Chondrocyte (in vitro differentiated cells): Measurements from ENCODE around the gene SLIT3. TPM values are rescaled to one million over a fixed set of nuclear protein-coding genes. Genes with fewer than 3 reads are reported as not detected.

ENCODE experiments used
- DNase-seq: peaks from one replicate; pipeline ENCODE4 v3.0.0; 2021; ENCODE audit warnings: mixed read lengths, low spot score
- H3K27ac Mint-ChIP-seq: one replicate; pipeline ENCODE4 v1.8.0; 2021; ENCODE audit warnings: mild to moderate bottlenecking, moderate library complexity, mixed read lengths; ENCODE audit not compliant: unreplicated experiment
- H3K27me3 Mint-ChIP-seq: 2 replicates; pipeline ENCODE4 v1.8.0; 2021; ENCODE audit warnings: low read depth, mixed read lengths
- H3K36me3 Mint-ChIP-seq: 2 replicates; pipeline ENCODE4 v1.8.0; 2021; ENCODE audit warnings: low read depth, mixed read lengths
- H3K4me1 Mint-ChIP-seq: 2 replicates; pipeline ENCODE4 v1.8.0; 2021; ENCODE audit warnings: low read depth, mild to moderate bottlenecking, mixed read lengths
- H3K4me3 Mint-ChIP-seq: one replicate; pipeline ENCODE4 v1.8.0; 2021; ENCODE audit warnings: mild to moderate bottlenecking, moderate library complexity, mixed read lengths; ENCODE audit not compliant: unreplicated experiment
- H3K9me3 Mint-ChIP-seq: 2 replicates; pipeline ENCODE4 v1.8.0; 2021; ENCODE audit warnings: low read depth, mixed read lengths
- total RNA-seq: library from RNA; stranded (reverse); gene quantifications from 3 replicates; pipeline ENCODE4 v1.2.1, GENCODE V29; 2021
- TF ChIP-seq, protein P1 (sequence below): fragments of 200-600 bp; sonication (generic); IDR thresholded peaks from 2 replicates; pipeline ENCODE4 v1.5.0; 2021; ENCODE audit warnings: antibody characterized with exemption, mild to moderate bottlenecking, moderate library complexity

SLIT3 gene
- total RNA-seq, 1 donor from 2014 or later, result 116 TPM

DNA sequence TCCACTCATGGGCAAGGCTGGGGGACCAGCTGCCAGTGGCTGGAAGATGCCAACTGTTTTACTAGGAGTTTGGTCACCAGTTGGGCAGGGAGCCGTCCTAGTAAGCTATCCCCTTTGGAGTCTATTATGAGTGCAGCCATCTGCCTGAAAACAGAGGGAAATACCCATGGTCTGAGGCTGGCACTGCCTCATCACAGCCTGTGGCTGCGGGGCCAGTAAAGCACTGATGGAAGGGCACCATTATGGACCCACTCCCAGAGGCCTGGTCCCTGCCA, 534.6 kb downstream of the SLIT3 start:
- Mint-ChIP-seq H3K36me3 (peaks cover 41% of the 10 kb centered on the region), H3K4me1 (peaks cover 11% of the 10 kb centered on the region), H3K27ac (no peak overlapping the region), H3K27me3 (no peaks in the 10 kb centered on the region), H3K4me3 (no peak overlapping the region), H3K9me3 (peaks cover 10% of the 10 kb centered on the region)
- DNase-seq, result no peak
- TF ChIP-seq, protein P1, sequence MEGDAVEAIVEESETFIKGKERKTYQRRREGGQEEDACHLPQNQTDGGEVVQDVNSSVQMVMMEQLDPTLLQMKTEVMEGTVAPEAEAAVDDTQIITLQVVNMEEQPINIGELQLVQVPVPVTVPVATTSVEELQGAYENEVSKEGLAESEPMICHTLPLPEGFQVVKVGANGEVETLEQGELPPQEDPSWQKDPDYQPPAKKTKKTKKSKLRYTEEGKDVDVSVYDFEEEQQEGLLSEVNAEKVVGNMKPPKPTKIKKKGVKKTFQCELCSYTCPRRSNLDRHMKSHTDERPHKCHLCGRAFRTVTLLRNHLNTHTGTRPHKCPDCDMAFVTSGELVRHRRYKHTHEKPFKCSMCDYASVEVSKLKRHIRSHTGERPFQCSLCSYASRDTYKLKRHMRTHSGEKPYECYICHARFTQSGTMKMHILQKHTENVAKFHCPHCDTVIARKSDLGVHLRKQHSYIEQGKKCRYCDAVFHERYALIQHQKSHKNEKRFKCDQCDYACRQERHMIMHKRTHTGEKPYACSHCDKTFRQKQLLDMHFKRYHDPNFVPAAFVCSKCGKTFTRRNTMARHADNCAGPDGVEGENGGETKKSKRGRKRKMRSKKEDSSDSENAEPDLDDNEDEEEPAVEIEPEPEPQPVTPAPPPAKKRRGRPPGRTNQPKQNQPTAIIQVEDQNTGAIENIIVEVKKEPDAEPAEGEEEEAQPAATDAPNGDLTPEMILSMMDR, result no peak

DNA sequence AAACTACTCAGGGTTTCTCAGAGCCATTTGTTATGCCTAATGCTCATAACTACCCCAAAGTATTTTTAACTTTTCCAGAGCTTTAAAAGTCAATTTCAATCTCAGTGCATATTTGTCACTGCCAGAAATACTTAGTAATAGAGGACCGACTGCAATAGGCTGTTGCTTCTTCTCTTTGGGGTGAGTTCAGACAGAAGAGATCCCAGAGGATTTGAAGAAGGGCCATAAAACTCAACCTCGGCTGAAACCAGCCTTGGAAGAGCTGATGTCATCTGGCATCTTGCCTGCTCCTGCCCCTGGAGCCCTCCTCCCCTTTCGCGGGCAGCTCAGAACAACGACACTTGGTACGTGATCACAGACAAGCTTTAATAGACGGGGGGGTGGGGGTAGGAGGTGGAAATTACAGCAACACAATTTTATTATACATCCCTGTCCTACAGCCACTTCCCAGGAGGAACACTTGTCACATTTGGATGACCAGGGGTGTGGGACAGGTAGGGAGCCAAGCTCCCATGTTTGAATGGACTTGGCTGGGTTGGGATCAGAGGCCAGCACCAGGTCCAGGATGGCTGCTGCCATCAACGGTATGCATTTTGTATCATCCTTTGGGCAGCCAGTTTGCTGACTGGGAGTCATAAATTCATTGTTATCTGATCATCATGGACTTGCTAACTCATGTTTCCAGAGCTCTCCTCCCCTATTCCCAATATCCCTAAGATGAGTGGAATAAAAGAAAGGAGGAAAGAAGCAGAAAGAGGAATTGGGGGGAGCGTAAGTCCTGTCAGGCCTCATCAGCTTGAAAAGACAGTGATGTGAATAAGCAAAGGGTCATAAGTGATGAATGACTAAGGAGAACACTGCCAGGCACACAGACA, 535.2 kb downstream of the SLIT3 start:
- TF ChIP-seq, protein P1, result no peak
- H3K4me3 Mint-ChIP-seq, result peak overlapping the region; percentile 7
- no peak for DNase-seq

DNA sequence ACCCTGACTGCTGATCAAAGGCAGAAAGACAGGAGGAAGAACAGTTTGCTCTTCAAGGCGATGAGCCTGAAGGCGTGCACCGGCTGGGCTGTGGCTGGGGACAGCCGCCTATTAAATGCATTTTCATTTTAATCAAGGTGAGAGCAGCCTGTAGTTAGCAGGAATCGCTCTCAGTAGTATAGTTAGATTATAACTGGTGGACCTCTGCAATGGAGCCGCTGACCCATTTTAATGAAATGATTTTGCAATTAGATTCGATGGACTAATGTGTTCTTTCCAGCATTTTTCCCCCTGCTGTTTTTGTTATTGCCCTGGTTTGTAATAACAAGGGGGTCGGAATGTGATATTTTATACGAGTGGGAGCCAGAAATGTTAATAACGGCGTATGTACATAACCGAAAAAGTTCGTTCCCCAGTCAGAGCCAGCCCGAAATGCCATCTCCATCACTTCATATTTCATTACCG, 535.8 kb downstream of the SLIT3 start:
- Mint-ChIP-seq H3K27me3 (no peaks in the 10 kb centered on the region), H3K36me3 (peaks cover 37% of the 10 kb centered on the region), H3K9me3 (peaks cover 10% of the 10 kb centered on the region), H3K27ac (peak overlapping the region; percentile 42), H3K4me1 (peaks cover 11% of the 10 kb centered on the region), H3K4me3 (peak overlapping the region; percentile 7)
- DNase-seq, result no peak
- TF ChIP-seq, protein P1, result no peak

More for the DNA sequence above, 535.2 kb downstream of the SLIT3 start:
- peaks cover 36% of the 10 kb centered on the region for H3K36me3 Mint-ChIP-seq
- peaks cover 11% of the 10 kb centered on the region for H3K4me1 Mint-ChIP-seq
- peak overlapping the region; percentile 42 for H3K27ac Mint-ChIP-seq
- H3K9me3 Mint-ChIP-seq, result peaks cover 10% of the 10 kb centered on the region
- no peaks in the 10 kb centered on the region for H3K27me3 Mint-ChIP-seq

DNA sequence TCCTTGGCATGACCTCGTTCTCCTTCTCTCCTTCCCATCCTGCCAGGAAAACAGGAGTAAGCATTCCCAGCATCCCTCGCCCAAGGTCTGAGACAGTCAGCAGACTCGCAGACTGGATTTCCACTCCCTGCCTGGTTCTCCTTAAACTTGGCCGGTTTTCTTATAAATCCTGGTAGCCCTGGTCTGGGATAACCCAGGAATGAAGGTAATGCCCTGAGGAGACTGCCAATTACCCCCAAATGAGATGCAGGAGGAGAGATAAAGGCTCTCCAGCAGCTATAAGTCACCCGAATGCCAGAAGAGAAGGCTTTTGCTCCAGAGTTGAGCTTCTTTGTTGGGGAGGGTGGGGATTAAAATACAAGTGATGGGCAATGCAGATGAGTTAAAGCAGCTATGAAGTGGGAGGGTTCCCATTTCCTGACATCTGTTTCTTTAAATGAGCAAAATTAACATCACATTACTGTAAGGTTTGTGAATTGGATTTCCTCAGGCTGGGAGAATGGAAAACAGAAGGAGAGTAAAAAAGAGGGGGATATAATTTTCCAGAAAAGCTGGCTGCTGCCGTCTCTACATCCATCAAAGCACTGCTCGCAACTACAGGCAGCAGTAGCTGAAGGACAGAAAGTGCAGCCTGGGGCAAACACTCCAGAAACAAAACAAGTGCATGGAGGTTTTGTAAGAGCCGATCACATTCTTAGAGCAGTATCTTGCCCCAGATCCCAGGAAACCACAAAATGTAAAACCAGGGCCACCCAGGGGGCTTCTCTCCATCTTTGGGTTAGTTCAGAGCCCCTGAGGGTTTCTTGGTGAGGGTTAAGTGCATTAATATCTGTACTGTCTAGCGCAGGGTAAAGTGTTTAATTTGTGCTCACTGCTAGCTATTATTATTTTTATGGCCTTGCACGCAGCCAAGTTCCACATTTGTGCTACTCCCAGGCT, 544.2 kb downstream of the SLIT3 start:
- TF ChIP-seq, protein P1, result no peak
- H3K36me3 Mint-ChIP-seq, result peaks cover 36% of the 10 kb centered on the region
- H3K27ac Mint-ChIP-seq, result no peak overlapping the region
- no peaks in the 10 kb centered on the region for H3K4me1 Mint-ChIP-seq
- no peaks in the 10 kb centered on the region for H3K27me3 Mint-ChIP-seq
- H3K9me3 Mint-ChIP-seq, result no peaks in the 10 kb centered on the region
- no peak overlapping the region for H3K4me3 Mint-ChIP-seq
- no peak for DNase-seq

DNA sequence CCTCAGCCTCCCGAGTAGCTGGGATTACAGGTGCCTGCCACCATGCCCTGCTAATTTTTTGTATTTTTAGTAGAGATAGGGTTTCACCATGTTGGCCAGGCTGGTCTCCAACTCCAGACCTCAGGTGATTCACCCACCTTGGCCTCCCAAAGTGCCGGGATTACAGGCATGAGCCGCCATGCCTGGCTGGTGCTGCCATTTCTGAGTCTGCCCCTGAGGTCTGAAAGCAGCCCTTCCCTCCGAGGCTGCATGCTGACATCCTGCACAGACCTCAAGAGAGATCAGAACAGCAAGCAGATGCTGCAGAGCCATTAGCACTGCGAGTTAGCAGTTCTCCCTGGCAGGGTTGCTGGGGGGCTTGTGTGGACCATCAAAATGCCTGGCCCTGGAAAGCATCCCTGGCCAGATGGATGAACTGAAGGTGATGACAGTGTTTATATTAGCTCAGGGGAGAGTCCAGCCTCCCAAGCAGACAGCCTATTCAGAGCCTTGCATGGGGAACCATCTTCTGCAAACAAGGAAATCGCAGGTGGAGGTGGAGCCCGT, 545.3 kb downstream of the SLIT3 start:
- TF ChIP-seq, protein P1, result no peak

More for the DNA sequence above, 545.3 kb downstream of the SLIT3 start:
- Mint-ChIP-seq H3K9me3 (no peaks in the 10 kb centered on the region), H3K4me3 (no peak overlapping the region), H3K4me1 (no peaks in the 10 kb centered on the region), H3K27me3 (no peaks in the 10 kb centered on the region), H3K36me3 (peaks cover 41% of the 10 kb centered on the region), H3K27ac (no peak overlapping the region)
- DNase-seq, result no peak
